Measurements from ENCODE around the gene SHISA9. TPM values are rescaled to one million over a fixed set of nuclear protein-coding genes. Genes with fewer than 3 reads are reported as not detected.

Gene SHISA9
- total RNA-seq, 1 experiment from 2014 or later, result not detected

GRCh38 chr16:13148294-13148693, 246.9 kb downstream of the SHISA9 start:
- TF ChIP-seq EZH2 (IDR thresholded peaks at IDR 0.05; ENCODE audit: low read length, unreplicated experiment), result no peak
- TF ChIP-seq CTCF (conservative IDR thresholded peaks at IDR 0.05; ENCODE audit: low read depth, low read length), result no peak
- Histone ChIP-seq H3K79me2 (ENCODE audit: low read length) (no peaks in the 10 kb centered on the region), H3K27me3 (ENCODE audit: low read length) (no peaks in the 10 kb centered on the region), H4K20me1 (ENCODE audit: low read length) (no peaks in the 10 kb centered on the region), H3K4me1 (ENCODE audit: insufficient read depth, low read length) (no peaks in the 10 kb centered on the region), H3K9me3 (ENCODE audit: low read length) (no peaks in the 10 kb centered on the region), H3F3A (ENCODE audit: low read length, unreplicated experiment) (no peaks in the 10 kb centered on the region), H3K4me2 (ENCODE audit: low read length) (no peak overlapping the region), H3K27ac (ENCODE audit: low read length) (no peak overlapping the region), H2AFZ (ENCODE audit: low read length) (no peak overlapping the region), H3K36me3 (ENCODE audit: low read depth, low read length) (no peaks in the 10 kb centered on the region), H3K9ac (ENCODE audit: low read length) (no peak overlapping the region), H3K9me2 (replicated peaks; ENCODE audit: low read length) (no peaks in the 10 kb centered on the region), H3K4me3 (ENCODE audit: low read length) (no peak overlapping the region)
- intact Hi-C loops (cut with micrococcal nuclease), result no loop called here
- CTCF ChIA-PET, result no interaction called here
- no TSS peak for BruUV-seq (replicated peaks)
- DNase-seq (no peak), ATAC-seq (no peak)
- POLR2A ChIA-PET (ENCODE audit: unreplicated experiment), result no interaction called here

DNA sequence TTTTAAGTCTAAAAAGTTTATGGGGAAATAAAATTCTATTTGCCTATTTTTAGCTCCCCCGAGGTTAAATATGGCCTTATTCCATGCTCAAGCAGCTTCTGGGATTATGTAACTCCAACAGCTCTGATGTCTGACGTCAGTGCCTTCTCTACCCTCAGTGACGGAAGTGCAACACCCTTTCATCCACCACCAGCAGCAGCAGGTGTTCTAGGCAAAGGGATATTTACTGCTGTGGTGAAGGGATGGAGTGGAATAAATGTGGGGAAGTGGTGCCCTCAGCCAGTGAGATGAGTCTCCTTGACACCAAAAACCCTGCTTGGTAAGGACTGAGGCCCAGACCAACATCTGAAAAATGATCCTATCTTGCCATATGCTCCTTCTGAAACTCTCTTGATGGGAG, 247.4 kb downstream of the SHISA9 start:
- ChIA-PET POLR2A (ENCODE audit: unreplicated experiment) (no interaction called here), CTCF (no interaction called here)
- Histone ChIP-seq H4K20me1 (ENCODE audit: low read length) (no peaks in the 10 kb centered on the region), H3K4me1 (ENCODE audit: insufficient read depth, low read length) (no peaks in the 10 kb centered on the region), H3K36me3 (ENCODE audit: low read depth, low read length) (no peaks in the 10 kb centered on the region), H3K9me2 (replicated peaks; ENCODE audit: low read length) (no peaks in the 10 kb centered on the region), H3K9ac (ENCODE audit: low read length) (no peak overlapping the region), H3K27me3 (ENCODE audit: low read length) (no peaks in the 10 kb centered on the region), H3K4me2 (ENCODE audit: low read length) (no peak overlapping the region), H3K79me2 (ENCODE audit: low read length) (no peaks in the 10 kb centered on the region), H3K27ac (ENCODE audit: low read length) (no peak overlapping the region), H3K4me3 (ENCODE audit: low read length) (no peak overlapping the region), H2AFZ (ENCODE audit: low read length) (no peak overlapping the region), H3K9me3 (ENCODE audit: low read length) (no peaks in the 10 kb centered on the region), H3F3A (ENCODE audit: low read length, unreplicated experiment) (no peaks in the 10 kb centered on the region)
- no TSS peak for BruUV-seq (replicated peaks)
- ATAC-seq (no peak), DNase-seq (no peak)
- intact Hi-C loops (cut with micrococcal nuclease), result no loop called here
- TF ChIP-seq EZH2phosphoT487 (IDR thresholded peaks at IDR 0.05; ENCODE audit: borderline replicate concordance, low read length) (no peak), EZH2 (IDR thresholded peaks at IDR 0.05; ENCODE audit: low read length, unreplicated experiment) (no peak), CTCF (conservative IDR thresholded peaks at IDR 0.05; ENCODE audit: low read depth, low read length) (no peak)

DNA sequence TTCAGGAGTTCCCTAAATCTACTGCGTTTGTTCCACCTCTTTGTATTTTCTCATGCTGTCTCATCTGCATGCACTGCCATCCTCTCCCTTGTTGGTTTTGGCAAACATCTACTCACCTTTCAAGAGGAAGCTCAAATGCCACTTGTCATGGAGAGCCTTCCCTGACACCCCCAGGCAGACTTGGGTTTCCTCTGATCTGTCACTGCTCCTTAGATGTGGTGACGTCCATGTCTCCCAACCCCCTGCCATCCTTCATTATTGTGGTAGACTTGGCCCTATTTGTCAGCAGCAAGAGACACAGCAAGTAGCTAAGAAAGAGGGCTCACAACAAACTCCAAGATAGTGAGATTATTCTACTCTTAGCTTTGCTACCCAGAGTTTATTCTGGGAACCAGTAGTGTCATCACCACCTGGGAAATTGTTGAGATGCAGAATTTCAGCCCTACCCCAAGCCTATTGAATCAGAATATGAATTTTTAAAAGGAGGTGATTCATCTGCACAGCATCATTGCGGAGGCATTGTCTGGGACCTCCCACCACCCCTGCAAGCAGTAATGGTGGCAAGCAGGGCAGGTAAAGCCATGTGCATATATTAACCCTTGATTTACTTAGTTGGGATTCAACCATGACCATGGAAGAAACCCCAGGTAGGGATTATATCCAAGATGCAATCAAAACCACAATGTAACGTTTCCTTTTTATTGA, 248.9 kb downstream of the SHISA9 start:
- Histone ChIP-seq H3K36me3 (ENCODE audit: low read depth, low read length) (no peaks in the 10 kb centered on the region), H3K4me1 (ENCODE audit: insufficient read depth, low read length) (no peaks in the 10 kb centered on the region), H3K4me3 (ENCODE audit: low read length) (no peak overlapping the region), H3K27me3 (ENCODE audit: low read length) (no peaks in the 10 kb centered on the region), H3K4me2 (ENCODE audit: low read length) (no peak overlapping the region), H3K9me2 (replicated peaks; ENCODE audit: low read length) (no peaks in the 10 kb centered on the region), H3K79me2 (ENCODE audit: low read length) (no peaks in the 10 kb centered on the region), H3F3A (ENCODE audit: low read length, unreplicated experiment) (no peaks in the 10 kb centered on the region), H4K20me1 (ENCODE audit: low read length) (no peaks in the 10 kb centered on the region), H3K27ac (ENCODE audit: low read length) (no peak overlapping the region), H3K9ac (ENCODE audit: low read length) (no peak overlapping the region), H3K9me3 (ENCODE audit: low read length) (no peaks in the 10 kb centered on the region), H2AFZ (ENCODE audit: low read length) (no peak overlapping the region)
- BruUV-seq (replicated peaks), result no TSS peak
- TF ChIP-seq EZH2phosphoT487 (IDR thresholded peaks at IDR 0.05; ENCODE audit: borderline replicate concordance, low read length), result no peak
- TF ChIP-seq CTCF (conservative IDR thresholded peaks at IDR 0.05; ENCODE audit: low read depth, low read length), result no peak
- TF ChIP-seq EZH2 (IDR thresholded peaks at IDR 0.05; ENCODE audit: low read length, unreplicated experiment), result no peak
- DNase-seq (no peak), ATAC-seq (no peak)
- CTCF ChIA-PET, result no interaction called here
- POLR2A ChIA-PET (ENCODE audit: unreplicated experiment), result no interaction called here
- intact Hi-C loops (cut with micrococcal nuclease), result no loop called here
